Hypothalamus (tissue), 51 donors: ENCODE measurements around the gene CEP68.

Experiments
- DNase-seq, 51 donors: peaks; one replicate each; lab custom pipeline; 2025; lab: John Stamatoyannopoulos, UW

The CEP68 gene

GRCh38 chr2:65075605-65076344, 19.6 kb downstream of the CEP68 start:
- DNase-seq: no peak

- no peak for DNase-seq
Observed at GRCh38 chr2:65076345-65076710, 20.1 kb downstream of the CEP68 start.

- DNase-seq: no peak
Observed at GRCh38 chr2:65077898-65078297, 21.7 kb downstream of the CEP68 start.

- no peak for DNase-seq
Observed at GRCh38 chr2:65079017-65079416, 22.8 kb downstream of the CEP68 start.

- peak in 2 of 51 donors; percentile 14 for DNase-seq
Observed at GRCh38 chr2:65081232-65081685, 25.0 kb downstream of the CEP68 start.

- DNase-seq: no peak
Observed at GRCh38 chr2:65085148-65085547, 28.9 kb downstream of the CEP68 start.

GRCh38 chr2:65092791-65093190, 36.6 kb downstream of the CEP68 start:
- DNase-seq: no peak

- DNase-seq: no peak
Observed at GRCh38 chr2:65093211-65093610, 37.0 kb downstream of the CEP68 start.

- no peak for DNase-seq
Observed at GRCh38 chr2:65096948-65097347, 40.7 kb downstream of the CEP68 start.

GRCh38 chr2:65097844-65098243, 41.6 kb downstream of the CEP68 start:
- DNase-seq: no peak

GRCh38 chr2:65098741-65099140, 42.5 kb downstream of the CEP68 start:
- no peak for DNase-seq

GRCh38 chr2:65101071-65101470, 44.9 kb downstream of the CEP68 start:
- DNase-seq: no peak

GRCh38 chr2:65103013-65103715, 46.9 kb downstream of the CEP68 start:
- peak in 11 of 51 donors; percentile 1 to 47 (median 12) for DNase-seq

- no peak for DNase-seq
Observed at GRCh38 chr2:65107530-65107929, 51.3 kb downstream of the CEP68 start.

GRCh38 chr2:65108780-65109179, 52.6 kb downstream of the CEP68 start:
- no peak for DNase-seq

GRCh38 chr2:65112633-65113032, 56.4 kb downstream of the CEP68 start:
- DNase-seq: no peak

- no peak for DNase-seq
Observed at GRCh38 chr2:65113229-65113628, 57.0 kb downstream of the CEP68 start.

- DNase-seq: no peak
Observed at GRCh38 chr2:65113816-65114215, 57.6 kb downstream of the CEP68 start.

- DNase-seq: no peak
Observed at GRCh38 chr2:65114921-65115320, 58.7 kb downstream of the CEP68 start.

GRCh38 chr2:65116645-65117044, 60.4 kb downstream of the CEP68 start:
- DNase-seq: no peak

GRCh38 chr2:65120990-65121693, 64.9 kb downstream of the CEP68 start:
- no peak for DNase-seq

GRCh38 chr2:65122313-65122712, 66.1 kb downstream of the CEP68 start:
- no peak for DNase-seq
